Measurements from ENCODE around the gene LPAR2.
"Not testable (repeated sequence)": the region's sequence is repeated elsewhere in the genome, so short reads cannot be mapped to it uniquely, and the experiment has no call there.

LPAR2 gene

GRCh38 chr19:19606021-19606420 lies 22.0 kb downstream of the LPAR2 start:
- FAIRE-seq (peak; percentile 74), DNase-seq (ENCODE audit: insufficient read length) (no peak)
- TF ChIP-seq TAF1 (IDR thresholded peaks at IDR 0.05; ENCODE audit: borderline replicate concordance, low read depth, low read length) = no peak
- no peak for TF ChIP-seq POLR2A (IDR thresholded peaks at IDR 0.05; ENCODE audit: low read depth, low read length)
- TF ChIP-seq POLR2AphosphoS5 (IDR thresholded peaks at IDR 0.05; ENCODE audit: low read depth, low read length) = no peak

- DNase-seq (ENCODE audit: insufficient read length) = no peak
- TF ChIP-seq POLR2A (IDR thresholded peaks at IDR 0.05; ENCODE audit: low read depth, low read length) (no peak), POLR2AphosphoS5 (IDR thresholded peaks at IDR 0.05; ENCODE audit: low read depth, low read length) (no peak), TAF1 (IDR thresholded peaks at IDR 0.05; ENCODE audit: borderline replicate concordance, low read depth, low read length) (no peak)
- no peak for FAIRE-seq
These were observed 25.2 kb downstream of the LPAR2 start for GRCh38 chr19:19602713-19603324.

- DNase-seq (ENCODE audit: insufficient read length) = no peak
- FAIRE-seq = no peak
- TF ChIP-seq POLR2A (IDR thresholded peaks at IDR 0.05; ENCODE audit: low read depth, low read length) = no peak
- no peak for TF ChIP-seq TAF1 (IDR thresholded peaks at IDR 0.05; ENCODE audit: borderline replicate concordance, low read depth, low read length)
- TF ChIP-seq POLR2AphosphoS5 (IDR thresholded peaks at IDR 0.05; ENCODE audit: low read depth, low read length) = no peak
These were observed 25.8 kb downstream of the LPAR2 start for GRCh38 chr19:19602136-19602712.

GRCh38 chr19:19600793-19601330 lies 27.2 kb downstream of the LPAR2 start:
- FAIRE-seq (no peak), DNase-seq (ENCODE audit: insufficient read length) (no peak)
- TF ChIP-seq TAF1 (IDR thresholded peaks at IDR 0.05; ENCODE audit: borderline replicate concordance, low read depth, low read length) (no peak), POLR2AphosphoS5 (IDR thresholded peaks at IDR 0.05; ENCODE audit: low read depth, low read length) (no peak), POLR2A (IDR thresholded peaks at IDR 0.05; ENCODE audit: low read depth, low read length) (no peak)

GRCh38 chr19:19598728-19599451 lies 29.1 kb downstream of the LPAR2 start:
- TF ChIP-seq TAF1 (IDR thresholded peaks at IDR 0.05; ENCODE audit: borderline replicate concordance, low read depth, low read length) = peak; percentile 54; the same call in 1 of the 2 replicates
- not testable (repeated sequence) for DNase-seq (ENCODE audit: insufficient read length)
- FAIRE-seq = peak; percentile 79

- FAIRE-seq = peak; percentile 96
These were observed 30.2 kb downstream of the LPAR2 start for GRCh38 chr19:19597809-19598306.

GRCh38 chr19:19595171-19595701 lies 32.8 kb downstream of the LPAR2 start:
- peak; percentile 36 for FAIRE-seq
- no peak for DNase-seq (ENCODE audit: insufficient read length)
- TF ChIP-seq POLR2AphosphoS5 (IDR thresholded peaks at IDR 0.05; ENCODE audit: low read depth, low read length) (no peak), TAF1 (IDR thresholded peaks at IDR 0.05; ENCODE audit: borderline replicate concordance, low read depth, low read length) (no peak), POLR2A (IDR thresholded peaks at IDR 0.05; ENCODE audit: low read depth, low read length) (no peak)

More at GRCh38 chr19:19597809-19598306, 30.2 kb downstream of the LPAR2 start:
- TF ChIP-seq TAF1 (IDR thresholded peaks at IDR 0.05; ENCODE audit: borderline replicate concordance, low read depth, low read length) (0 out of 2 replicates have a peak, but pooled peaks have one; percentile 39), POLR2A (IDR thresholded peaks at IDR 0.05; ENCODE audit: low read depth, low read length) (peak; percentile 77), POLR2AphosphoS5 (IDR thresholded peaks at IDR 0.05; ENCODE audit: low read depth, low read length) (peak; percentile 88)
- peak; percentile 45 for DNase-seq (ENCODE audit: insufficient read length)

- no peak for DNase-seq (ENCODE audit: insufficient read length)
- TF ChIP-seq POLR2A (IDR thresholded peaks at IDR 0.05; ENCODE audit: low read depth, low read length) = no peak
- TF ChIP-seq POLR2AphosphoS5 (IDR thresholded peaks at IDR 0.05; ENCODE audit: low read depth, low read length) = no peak
- TF ChIP-seq TAF1 (IDR thresholded peaks at IDR 0.05; ENCODE audit: borderline replicate concordance, low read depth, low read length) = no peak
- FAIRE-seq = no peak
These were observed 33.6 kb downstream of the LPAR2 start for GRCh38 chr19:19594381-19594780.

GRCh38 chr19:19592690-19593089 lies 35.3 kb downstream of the LPAR2 start:
- no peak for FAIRE-seq
- no peak for DNase-seq (ENCODE audit: insufficient read length)
- TF ChIP-seq POLR2A (IDR thresholded peaks at IDR 0.05; ENCODE audit: low read depth, low read length) = no peak
- no peak for TF ChIP-seq TAF1 (IDR thresholded peaks at IDR 0.05; ENCODE audit: borderline replicate concordance, low read depth, low read length)
- TF ChIP-seq POLR2AphosphoS5 (IDR thresholded peaks at IDR 0.05; ENCODE audit: low read depth, low read length) = no peak

- peak; percentile 89 for FAIRE-seq
- DNase-seq (ENCODE audit: insufficient read length) = peak; percentile 60
- TF ChIP-seq POLR2AphosphoS5 (IDR thresholded peaks at IDR 0.05; ENCODE audit: low read depth, low read length) (no peak; the same call in 1 of the 2 replicates), TAF1 (IDR thresholded peaks at IDR 0.05; ENCODE audit: borderline replicate concordance, low read depth, low read length) (no peak), POLR2A (IDR thresholded peaks at IDR 0.05; ENCODE audit: low read depth, low read length) (0 out of 2 replicates have a peak, but pooled peaks have one; percentile 46)
These were observed 36.7 kb downstream of the LPAR2 start for GRCh38 chr19:19591133-19591825.
